Neural cell (in vitro differentiated cells): ENCODE data around the gene OGDH. TPM values are rescaled to one million over a fixed set of nuclear protein-coding genes. Genes with fewer than 3 reads are reported as not detected.

Experiments
- H2AFZ ChIP-seq: fragments of 200-600, 300-800 bp; sonication (generic), shearing (Covaris generic); 2 replicates; pipeline ENCODE4 v1.6.0; 2014; ENCODE audit warnings: low read depth, mild to moderate bottlenecking, antibody characterized with exemption, low read length, moderate library complexity
- H3F3A ChIP-seq: fragments of 200-600 bp; shearing (Covaris generic); 2 replicates; pipeline ENCODE4 v1.6.1; 2016; ENCODE audit warnings: mild to moderate bottlenecking, moderate library complexity, mixed read lengths, antibody characterized with exemption, low read length; ENCODE audit not compliant: insufficient read depth, poor library complexity, severe bottlenecking
- H3K27ac ChIP-seq: fragments of 200-600, 300-800 bp; sonication (generic), shearing (Covaris generic); 2 replicates; pipeline ENCODE4 v1.5.1; 2014; ENCODE audit warnings: mild to moderate bottlenecking, low read length, moderate library complexity
- H3K27me3 ChIP-seq: fragments of 300-800, 200-600 bp; sonication (generic), shearing (Covaris generic); 2 replicates; pipeline ENCODE4 v1.6.0; 2014; ENCODE audit warnings: mild to moderate bottlenecking, low read depth, low read length, moderate library complexity; ENCODE audit not compliant: insufficient read depth
- H3K36me3 ChIP-seq: fragments of 300-800, 200-600 bp; sonication (generic), shearing (Covaris generic); 2 replicates; pipeline ENCODE4 v1.5.1; 2014; ENCODE audit warnings: mild to moderate bottlenecking, antibody characterized with exemption, low read length, moderate library complexity; ENCODE audit not compliant: insufficient read depth
- H3K4me2 ChIP-seq: fragments of 300-800, 200-600 bp; sonication (generic), shearing (Covaris generic); 2 replicates; pipeline ENCODE4 v1.6.0; 2014; ENCODE audit warnings: mild to moderate bottlenecking, low read length
- H3K4me3 ChIP-seq: fragments of 300-800, 200-600 bp; sonication (generic), shearing (Covaris generic); 2 replicates; pipeline ENCODE4 v1.5.1; 2014; ENCODE audit warnings: mild to moderate bottlenecking, low read length, moderate library complexity
- H3K79me2 ChIP-seq: fragments of 200-600 bp; shearing (Covaris generic); replicated peaks from 2 replicates; pipeline ENCODE4 v1.6.0; 2014; ENCODE audit warnings: mild to moderate bottlenecking, low read length, moderate library complexity; ENCODE audit not compliant: insufficient read depth
- H3K9ac ChIP-seq: fragments of 300-800, 200-600 bp; sonication (generic), shearing (Covaris generic); 2 replicates; pipeline ENCODE4 v1.6.1; 2016; ENCODE audit warnings: mild to moderate bottlenecking, low read length, mixed read lengths
- H3K9me2 ChIP-seq: fragments of 200-600 bp; shearing (Covaris generic); 2 replicates; pipeline ENCODE4 v1.6.1; 2016; ENCODE audit warnings: mild to moderate bottlenecking, low read length, mixed read lengths; ENCODE audit not compliant: insufficient read depth
- H3K9me3 ChIP-seq: fragments of 200-600, 300-800 bp; sonication (generic), shearing (Covaris generic); 2 replicates; pipeline ENCODE4 v1.6.1; 2016; ENCODE audit warnings: mild to moderate bottlenecking, mixed run types, low read length, moderate library complexity, mixed read lengths
- H4K20me1 ChIP-seq: fragments of 200-600 bp; shearing (Covaris generic); 2 replicates; pipeline ENCODE4 v1.6.1; 2016; ENCODE audit warnings: mild to moderate bottlenecking, mixed run types; ENCODE audit not compliant: insufficient read depth
- CTCF ChIP-seq: fragments of 450-650 bp; IDR thresholded peaks from 2 replicates; pipeline ENCODE4 v1.5.1; 2014; ENCODE audit warnings: antibody characterized with exemption, mild to moderate bottlenecking, moderate library complexity; ENCODE audit not compliant: poor library complexity, severe bottlenecking
- EP300 ChIP-seq: fragments of 450-650 bp; conservative IDR thresholded peaks from 2 replicates; pipeline ENCODE4 v1.6.1; 2014; ENCODE audit warnings: antibody characterized with exemption, mild to moderate bottlenecking, moderate library complexity; ENCODE audit not compliant: poor library complexity, severe bottlenecking
- EZH2 ChIP-seq: fragments of 200-600, 300-800 bp; shearing (Covaris generic), sonication (generic); IDR thresholded peaks from 2 replicates; pipeline ENCODE4 v1.6.1; 2014; ENCODE audit warnings: antibody characterized with exemption, low read length, borderline replicate concordance, mild to moderate bottlenecking; ENCODE audit not compliant: insufficient read depth, poor library complexity, severe bottlenecking
- MXI1 ChIP-seq: fragments of 450-650 bp; conservative IDR thresholded peaks from 2 replicates; pipeline ENCODE4 v1.6.1; 2014; ENCODE audit warnings: antibody characterized with exemption, mild to moderate bottlenecking; ENCODE audit not compliant: poor library complexity, severe bottlenecking
- POLR2AphosphoS5 ChIP-seq: IDR thresholded peaks from 2 replicates; pipeline ENCODE4 v1.6.1; 2012
- RAD21 ChIP-seq: fragments of 450-650 bp; conservative IDR thresholded peaks from 2 replicates; pipeline ENCODE4 v1.6.1; 2014; ENCODE audit warnings: antibody characterized with exemption, mild to moderate bottlenecking, moderate library complexity
- REST ChIP-seq: IDR thresholded peaks from 2 replicates; pipeline ENCODE4 v1.6.1; 2012; ENCODE audit warnings: borderline replicate concordance
- SMC3 ChIP-seq: fragments of 450-650 bp; conservative IDR thresholded peaks from 2 replicates; pipeline ENCODE4 v1.6.1; 2014; ENCODE audit warnings: antibody characterized with exemption, mild to moderate bottlenecking, moderate library complexity; ENCODE audit not compliant: poor library complexity
- TAF1 ChIP-seq: IDR thresholded peaks from 2 replicates; pipeline ENCODE4 v1.6.1; 2012; ENCODE audit warnings: low read depth
- polyA plus RNA-seq: library from polyadenylated mRNA; depleted of rRNA; stranded (reverse); fragments of >200 nt; gene quantifications from 2 replicates; pipeline ENCODE4 v1.2.3, GENCODE V29; 2014

Gene OGDH
- polyA plus RNA-seq, 1 donor from 2014 or later = 16.9 TPM

GRCh38 chr7:44636926-44637325 lies 30.5 kb downstream of the OGDH start:
- no peaks in the 10 kb centered on the region for H3K79me2 ChIP-seq
- no peak for TF ChIP-seq POLR2AphosphoS5
- TF ChIP-seq REST = no peak
- TF ChIP-seq EZH2 = no peak
- no peak for TF ChIP-seq MXI1
- no peak for TF ChIP-seq TAF1
- TF ChIP-seq SMC3 = no peak
- TF ChIP-seq EP300 = no peak
- TF ChIP-seq CTCF = no peak
- no peak for TF ChIP-seq RAD21
- no peak overlapping the region for H3K4me2 ChIP-seq
- H4K20me1 ChIP-seq = no peaks in the 10 kb centered on the region
- H3F3A ChIP-seq = peaks cover 7% of the 10 kb centered on the region
- H3K9ac ChIP-seq = no peak overlapping the region
- no peak overlapping the region for H3K4me3 ChIP-seq
- H3K9me2 ChIP-seq = no peaks in the 10 kb centered on the region
- H2AFZ ChIP-seq = no peak overlapping the region
- no peak overlapping the region for H3K27ac ChIP-seq
- H3K36me3 ChIP-seq = no peaks in the 10 kb centered on the region
- no peaks in the 10 kb centered on the region for H3K27me3 ChIP-seq
- H3K9me3 ChIP-seq = no peaks in the 10 kb centered on the region

- H4K20me1 ChIP-seq = no peaks in the 10 kb centered on the region
- no peaks in the 10 kb centered on the region for H3K9me2 ChIP-seq
- no peaks in the 10 kb centered on the region for H3K9me3 ChIP-seq
- H3K79me2 ChIP-seq = no peaks in the 10 kb centered on the region
- no peak overlapping the region for H2AFZ ChIP-seq
- H3F3A ChIP-seq = peaks cover 7% of the 10 kb centered on the region
- no peaks in the 10 kb centered on the region for H3K27me3 ChIP-seq
- TF ChIP-seq POLR2AphosphoS5 (no peak), REST (no peak), EZH2 (no peak), TAF1 (no peak), RAD21 (no peak), CTCF (no peak)
- no peak overlapping the region for H3K9ac ChIP-seq
- no peak overlapping the region for H3K4me2 ChIP-seq
- H3K4me3 ChIP-seq = no peak overlapping the region
- H3K36me3 ChIP-seq = no peaks in the 10 kb centered on the region
- peak overlapping the region; percentile 98 for H3K27ac ChIP-seq
Observed at GRCh38 chr7:44637788-44638594, 31.6 kb downstream of the OGDH start.
